ENCODE results near the gene ZNF367.
"Not testable (repeated sequence)": the region's sequence is repeated elsewhere in the genome, so short reads cannot be mapped to it uniquely, and the experiment has no call there.

ZNF367 gene

GRCh38 chr9:96360523-96360922, 57.6 kb downstream of the ZNF367 start:
- DNase-seq: not testable (repeated sequence)

DNA sequence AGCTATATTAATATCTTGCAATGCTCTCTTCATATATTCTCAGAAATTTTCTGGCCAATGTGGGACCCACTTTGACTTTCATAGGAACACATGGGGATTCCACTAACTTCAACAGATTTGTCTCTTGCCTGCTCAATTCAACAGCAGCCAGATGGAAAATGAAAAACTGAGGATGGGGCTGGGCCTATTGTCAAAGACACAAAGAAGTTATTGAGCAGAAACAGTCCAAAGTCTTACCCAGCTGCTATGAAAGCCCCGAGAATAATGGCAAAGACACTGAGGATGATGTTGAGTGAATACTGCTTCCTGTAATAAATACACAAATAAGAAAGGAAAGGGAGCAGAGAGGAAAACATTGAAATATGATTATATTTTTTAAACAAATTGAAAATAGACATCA, 67.3 kb downstream of the ZNF367 start:
- DNase-seq: no peak

- no peak for DNase-seq
Measured at GRCh38 chr9:96348261-96348660, 69.9 kb downstream of the ZNF367 start.

GRCh38 chr9:96345551-96345950, 72.6 kb downstream of the ZNF367 start:
- no peak for DNase-seq

DNA sequence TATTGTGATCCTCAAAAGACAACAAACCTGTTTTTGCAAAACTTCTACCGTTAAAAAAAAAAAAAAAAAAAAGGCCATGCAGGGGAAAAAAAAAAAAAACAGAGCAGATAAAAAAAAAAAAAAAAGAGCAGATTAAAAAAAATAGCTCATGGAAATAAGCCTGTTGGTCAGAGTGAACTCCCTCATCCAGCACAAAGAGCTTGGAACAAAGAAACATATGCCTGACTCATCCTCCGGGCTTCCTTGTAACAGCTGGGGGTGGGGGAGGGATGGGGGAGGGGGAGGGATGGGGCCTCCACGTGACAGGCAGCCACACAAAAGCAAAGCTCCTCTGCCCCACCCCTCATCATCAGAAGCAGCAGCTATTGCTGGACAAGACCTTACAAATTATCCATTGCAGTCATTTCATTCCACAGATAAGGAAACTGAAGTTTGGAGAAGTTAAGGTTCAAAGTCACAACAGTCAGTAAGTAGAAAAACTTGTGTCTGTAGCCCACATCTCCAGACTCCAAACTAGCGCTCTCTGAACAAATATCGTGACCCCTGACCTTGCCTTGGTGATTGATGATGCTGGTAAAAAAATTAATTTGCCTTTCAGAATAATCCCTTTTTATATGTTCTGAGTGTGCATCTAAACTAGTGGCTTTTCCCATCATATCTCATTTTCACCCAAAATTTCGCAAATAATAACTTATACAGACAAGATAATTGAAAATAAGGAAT, 73.6 kb downstream of the ZNF367 start:
- DNase-seq: peak; percentile 46

DNA sequence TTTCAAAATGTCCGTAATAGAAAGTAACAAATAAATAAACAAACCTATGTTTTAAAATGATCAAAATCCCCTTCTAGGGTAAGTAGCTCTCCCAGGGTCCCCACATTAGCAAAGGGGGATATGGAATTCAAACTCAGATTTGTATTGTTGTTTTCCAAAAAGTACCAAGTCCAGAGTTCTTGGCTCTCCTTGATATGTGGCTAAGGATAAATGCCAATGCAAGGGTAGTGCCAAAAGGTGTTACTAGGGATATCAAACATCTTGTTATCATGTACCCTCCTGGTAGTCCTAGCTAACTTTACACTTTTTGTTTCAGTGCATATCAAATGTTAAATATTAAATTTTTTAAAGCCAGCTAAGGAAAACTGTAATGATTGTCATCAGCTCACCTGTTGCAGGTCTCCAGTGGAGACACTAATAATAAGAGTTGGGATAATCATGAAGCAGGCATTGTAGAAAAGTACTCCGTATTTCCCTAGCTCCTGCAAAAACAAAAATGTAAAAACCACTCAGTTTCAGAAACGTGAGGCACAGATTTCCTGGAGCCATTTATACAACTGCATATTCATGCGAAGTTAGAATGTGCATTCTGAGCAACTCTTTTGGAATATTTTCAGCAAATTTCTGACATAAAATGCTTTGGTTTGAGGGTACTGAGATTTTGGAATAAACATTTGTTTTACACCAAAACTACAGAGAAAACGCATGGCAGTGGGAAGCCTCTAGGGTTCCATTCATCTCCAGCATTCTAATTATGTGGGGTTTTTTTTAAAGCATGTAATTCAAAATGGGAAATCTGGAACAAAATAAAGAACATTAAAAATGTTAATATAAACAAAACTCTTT, 74.4 kb downstream of the ZNF367 start:
- no peak for DNase-seq

DNA sequence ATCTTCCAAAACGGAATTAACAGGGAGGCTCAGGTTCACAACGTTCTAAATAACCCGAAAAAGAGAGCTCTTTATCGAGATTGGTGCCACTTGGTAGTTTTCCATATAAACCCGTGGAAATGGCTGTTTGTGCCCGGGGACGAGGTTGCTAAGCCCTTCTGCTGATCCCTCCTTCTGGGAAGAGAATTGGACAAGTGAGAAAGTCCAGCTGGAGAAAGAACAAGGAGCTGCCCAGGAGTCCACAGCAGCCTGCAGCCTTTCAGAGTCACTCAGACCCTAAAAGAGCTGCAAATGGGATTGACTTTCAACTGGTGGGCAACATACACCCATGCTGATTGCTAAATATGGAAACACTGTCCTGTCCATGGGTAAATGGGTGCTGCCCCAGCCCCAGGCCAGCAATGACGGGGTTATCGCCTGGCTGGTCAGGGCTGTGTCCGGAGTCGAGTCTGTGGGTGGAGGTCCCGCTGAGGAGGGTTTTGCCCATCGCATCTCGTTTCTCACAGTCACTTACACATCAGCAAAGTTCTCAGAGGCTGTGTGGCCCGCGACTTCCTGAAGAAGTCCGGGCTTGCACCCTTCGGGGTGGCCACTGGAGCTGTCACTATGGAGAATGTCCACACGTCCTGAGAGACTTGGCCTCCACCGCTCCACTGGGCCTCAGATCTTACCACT, 75.5 kb downstream of the ZNF367 start:
- DNase-seq: no peak

- DNase-seq: no peak
Measured at GRCh38 chr9:96340707-96341106, 77.5 kb downstream of the ZNF367 start.

DNA sequence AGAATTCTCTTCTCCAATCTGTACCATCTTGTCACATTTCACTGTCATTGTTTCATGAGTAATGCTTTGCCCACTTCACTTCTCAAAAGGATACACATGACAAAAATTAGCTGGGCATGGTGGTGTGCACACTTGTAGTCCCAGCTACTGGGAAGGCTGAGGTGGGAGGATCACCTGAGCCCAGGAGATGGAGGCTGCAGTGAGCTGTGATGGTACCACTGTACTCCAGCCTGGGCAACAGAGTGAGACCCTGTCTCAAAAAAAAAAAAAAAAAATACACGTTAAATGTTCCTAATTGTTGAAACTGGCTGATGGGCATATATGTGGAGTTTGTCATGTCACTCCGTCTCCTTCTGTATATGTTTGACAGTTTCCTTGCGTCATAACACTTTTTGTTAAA, 79.9 kb downstream of the ZNF367 start:
- no peak for DNase-seq

Data from NCI-H774 (cell line).